GM12878 (cell line): ENCODE measurements around the gene FRMD5. TPM values are rescaled to one million over a fixed set of nuclear protein-coding genes. Genes with fewer than 3 reads are reported as not detected.

ENCODE experiments used
- ATAC-seq: fragments of 200-7000 bp; cut with Tn5 transposase; 3 replicates; pipeline ENCODE4 v1.9.1; 2020; ENCODE audit warnings: mild to moderate bottlenecking, moderate library complexity
- BruUV-seq: library from RNA; stranded (reverse); fragments of 400-500 nt; replicated peaks from 2 replicates; lab custom pipeline; 2021; lab: Mats Ljungman, UMichigan
- CTCF ChIA-PET: fragments of 300-600 bp; sonication (Branson Sonifier 250); formaldehyde crosslinking; extraction: SDS; loops from one replicate; lab custom pipeline; 2021; ENCODE audit warnings: inconsistent platforms; lab: Yijun Ruan, JAX
- POLR2A ChIA-PET: fragments of 350-600 bp; formaldehyde crosslinking; extraction: SDS; loops from one replicate; lab custom pipeline; 2021; ENCODE audit warnings: inconsistent platforms; lab: Charles Lee
- RAD21 ChIA-PET: fragments of 300-600 bp; sonication (Branson Sonifier 250); formaldehyde crosslinking; loops from one replicate; lab custom pipeline; 2023; ENCODE audit warnings: antibody characterized with exemption; ENCODE audit not compliant: unreplicated experiment; lab: Charles Lee
- SMC1A ChIA-PET: fragments of 300-600 bp; sonication (Branson Sonifier 250); formaldehyde crosslinking; loops from one replicate; lab custom pipeline; 2023; ENCODE audit not compliant: unreplicated experiment, uncharacterized antibody; lab: Charles Lee
- DNase-seq: peaks from one replicate; pipeline ENCODE4 v3.0.0-alpha.2; 2011; ENCODE audit warnings: low read depth, low spot score
- FAIRE-seq: peaks from 3 replicates; lab custom pipeline; 2011; peaks lifted over from hg19 to GRCh38; lab: Jason Lieb, UNC
- H2AFZ ChIP-seq: 2 replicates; pipeline ENCODE4 v1.6.0; 2011; ENCODE audit warnings: low read depth, low read length, control low read depth; ENCODE audit not compliant: control insufficient read depth
- H3K27ac ChIP-seq: 2 replicates; pipeline ENCODE4 v1.5.1; 2011; ENCODE audit warnings: control low read depth; ENCODE audit not compliant: control insufficient read depth, insufficient read depth
- H3K27me3 ChIP-seq, 2 experiments: replicated peaks in 1 of 2; 2 replicates each; pipeline versions ENCODE4 v1.6.0 to v1.6.1; 2011; ENCODE audit warnings: low read length in 1 of 2; ENCODE audit not compliant: control insufficient read depth in 2 of 2, insufficient read depth in 2 of 2
- H3K36me3 ChIP-seq, 2 experiments: 2 replicates each; pipeline ENCODE4 v1.5.1; 2011; ENCODE audit warnings: low read length in 1 of 2; ENCODE audit not compliant: control insufficient read depth in 2 of 2, insufficient read depth in 2 of 2
- H3K4me1 ChIP-seq: 2 replicates; pipeline ENCODE4 v1.6.1; 2011; ENCODE audit warnings: mild to moderate bottlenecking, low read length, moderate library complexity, mixed read lengths; ENCODE audit not compliant: control insufficient read depth, insufficient read depth
- H3K4me2 ChIP-seq: 2 replicates; pipeline ENCODE4 v1.6.0; 2011; ENCODE audit warnings: control low read depth; ENCODE audit not compliant: control insufficient read depth, insufficient read depth
- H3K4me3 ChIP-seq: fragments of 200-600 bp; sonication (generic); 2 replicates; pipeline ENCODE4 v1.5.1; 2016
- H3K79me2 ChIP-seq: 2 replicates; pipeline ENCODE4 v1.6.0; 2011; ENCODE audit warnings: low read length; ENCODE audit not compliant: control insufficient read depth, insufficient read depth
- H3K9ac ChIP-seq: 2 replicates; pipeline ENCODE4 v1.8.0; 2011; ENCODE audit warnings: low read length, control low read depth, mixed read lengths; ENCODE audit not compliant: control insufficient read depth, insufficient read depth
- H3K9me3 ChIP-seq: replicated peaks from 3 replicates; pipeline ENCODE4 v1.5.1; 2011; ENCODE audit warnings: mild to moderate bottlenecking, low read length; ENCODE audit not compliant: control insufficient read depth, insufficient read depth
- H4K20me1 ChIP-seq: 2 replicates; pipeline ENCODE4 v1.6.0; 2011; ENCODE audit not compliant: control insufficient read depth, insufficient read depth
- CEBPB ChIP-seq, 2 experiments: fragments of 150-350 bp in 1 of 2; IDR thresholded peaks; 2 replicates each; pipeline ENCODE4 v1.6.1; 2012 to 2014; ENCODE audit warnings: low read depth in 2 of 2, low read length in 2 of 2, borderline replicate concordance in 1 of 2, inconsistent platforms in 1 of 2
- CREM ChIP-seq: IDR thresholded peaks from 2 replicates; pipeline ENCODE4 v1.6.1; 2014; ENCODE audit warnings: antibody characterized with exemption, low read depth
- EP300 ChIP-seq, 2 experiments: fragments of 150-350 bp in 1 of 2; IDR thresholded peaks; 2 replicates each; pipeline ENCODE4 v1.6.1; 2011 to 2012; ENCODE audit warnings: low read depth in 2 of 2, low read length in 2 of 2, borderline replicate concordance in 1 of 2, improper control_type of control experiment in 1 of 2, inconsistent platforms in 1 of 2; ENCODE audit not compliant: control insufficient read depth in 1 of 2
- FOS ChIP-seq: IDR thresholded peaks from 3 replicates; pipeline ENCODE4 v1.6.1; 2011; ENCODE audit warnings: borderline replicate concordance; ENCODE audit not compliant: insufficient read length; ENCODE audit errors: extremely low read depth
- FOXM1 ChIP-seq: IDR thresholded peaks from 2 replicates; pipeline ENCODE4 v1.6.1; 2012; ENCODE audit warnings: low read depth, mild to moderate bottlenecking, inconsistent platforms, low read length, moderate library complexity
- GATAD2B ChIP-seq: fragments of 450-650 bp; conservative IDR thresholded peaks from 2 replicates; pipeline ENCODE4 v1.6.1; 2017; ENCODE audit warnings: low read depth, mild to moderate bottlenecking, moderate library complexity
- HDAC2 ChIP-seq: fragments of 200-600 bp; sonication (generic); IDR thresholded peaks from 2 replicates; pipeline ENCODE4 v1.6.1; 2017
- NRF1 ChIP-seq: conservative IDR thresholded peaks from 2 replicates; pipeline ENCODE4 v1.6.1; 2011; ENCODE audit warnings: mild to moderate bottlenecking, low read depth, low read length, improper control_type of control experiment
- RAD51 ChIP-seq: fragments of 450-650 bp; IDR thresholded peaks from 2 replicates; pipeline ENCODE4 v1.6.1; 2016; ENCODE audit warnings: moderate library complexity, mild to moderate bottlenecking, inconsistent platforms
- SIN3A ChIP-seq: IDR thresholded peaks from 2 replicates; pipeline ENCODE4 v1.6.1; 2012; ENCODE audit warnings: low read depth, low read length, improper control_type of control experiment
- SMARCA5 ChIP-seq: fragments of 450-650 bp; IDR thresholded peaks from 2 replicates; pipeline ENCODE4 v1.6.1; 2017; ENCODE audit warnings: mild to moderate bottlenecking
- SREBF1 ChIP-seq: IDR thresholded peaks from 2 replicates; pipeline ENCODE4 v1.6.1; 2012; ENCODE audit warnings: mild to moderate bottlenecking, low read length
- STAT1 ChIP-seq: fragments of 450-650 bp; conservative IDR thresholded peaks from 2 replicates; pipeline ENCODE4 v1.6.1; 2014; ENCODE audit warnings: antibody characterized with exemption, mild to moderate bottlenecking
- TARDBP ChIP-seq: IDR thresholded peaks from 2 replicates; pipeline ENCODE4 v1.6.1; 2016; ENCODE audit warnings: borderline replicate concordance
- WRNIP1 ChIP-seq: IDR thresholded peaks from 2 replicates; pipeline ENCODE4 v1.6.1; 2011; ENCODE audit warnings: low read depth, low read length, improper control_type of control experiment, borderline replicate concordance
- ZSCAN29 ChIP-seq: fragments of 450-650 bp; IDR thresholded peaks from 2 replicates; pipeline ENCODE4 v1.6.1; 2017; ENCODE audit warnings: mild to moderate bottlenecking, moderate library complexity
- WGBS: methylation state at CpG from one replicate; pipeline ENCODE4 v1.1.6; 2016; ENCODE audit warnings: low lambda C conversion rate; ENCODE audit not compliant: insufficient replicate concordance, insufficient coverage; ENCODE audit errors: missing lambda C conversion rate; 5-methylcytosine and 5-hydroxymethylcytosine counted together
- in situ Hi-C: fragments of 300-500 bp; cut with MboI; formaldehyde crosslinking; loops from 9 replicates; pipeline ENCODE4 v1.14.3; 2018; ENCODE audit warnings: mixed read lengths
- intact Hi-C: fragments of 100-400 bp; cut with micrococcal nuclease; formaldehyde crosslinking; loops from one replicate; pipeline ENCODE4 v1.14.2; 2022; ENCODE audit not compliant: unreplicated experiment
- polyA plus RNA-seq, 11 experiments: library from polyadenylated mRNA; depleted of rRNA in 4 of 11; unstranded in 6 of 11; stranded (reverse) in 5 of 11; fragments of >200 nt; fragmentation: Nextera tagmentation in 4 of 11; fragmentation: Illumina TruSeq in 1 of 11; extraction: Ambion mirVana in 4 of 11; extraction: Trizol in 1 of 11; gene quantifications; 1 replicate in 1 of 11; 2 replicates in 10 of 11; pipeline versions ENCODE4 v1.2.1 to v1.2.3, GENCODE V29; 2011 to 2016; ENCODE audit warnings: inconsistent platforms in 2 of 11, missing spikeins in 2 of 11, low read depth in 1 of 11
- total RNA-seq, 4 experiments: library from RNA; depleted of rRNA in 3 of 4; stranded (reverse); fragments of >200 nt in 3 of 4; fragmentation: Illumina TruSeq in 1 of 4; extraction: Trizol in 1 of 4; gene quantifications; 2 replicates each; pipeline versions ENCODE4 v1.2.1 to v1.2.3, GENCODE V29; 2013 to 2021
- TF ChIP-seq, protein P1 (sequence below): fragments of 150-350 bp; IDR thresholded peaks from 2 replicates; pipeline ENCODE4 v1.6.1; 2016; ENCODE audit warnings: low read depth, low read length
- TF ChIP-seq, protein P2 (sequence below): fragments of 450-650 bp; IDR thresholded peaks from 2 replicates; pipeline ENCODE4 v1.6.1; 2016; ENCODE audit warnings: mild to moderate bottlenecking
- TF ChIP-seq, protein P3 (sequence below): fragments of 450-650 bp; IDR thresholded peaks from 2 replicates; pipeline ENCODE4 v1.6.1; 2017; ENCODE audit warnings: low read depth, mild to moderate bottlenecking, moderate library complexity

The FRMD5 gene
- total and polyA plus RNA-seq, 10 of the 15 experiments (the other 5 are each of a cell fraction or from before 2014, with no cell fraction given): 0.26 to 6.4 (median 0.68) TPM; not detected in 1

DNA sequence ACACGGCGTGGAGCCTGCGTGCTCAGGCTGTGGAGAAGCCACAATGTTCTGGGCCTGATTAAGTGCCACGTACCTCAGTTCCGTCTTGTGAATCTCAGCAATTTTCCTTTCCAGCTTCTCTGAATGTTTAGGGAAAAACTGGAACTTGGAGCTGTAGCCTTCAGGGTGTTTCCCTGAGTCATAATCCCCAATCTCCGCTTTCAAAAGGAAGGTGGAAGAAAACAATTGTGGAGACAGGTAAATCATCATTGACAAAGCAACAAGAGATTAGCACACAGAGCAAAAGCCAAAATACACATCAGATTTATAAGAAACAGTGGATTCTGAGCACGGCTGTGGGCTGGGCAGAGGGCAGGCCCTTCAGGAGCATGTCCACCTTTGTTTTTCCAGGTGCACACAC lies 289.3 kb downstream of the FRMD5 start:
- no peaks in the 10 kb centered on the region for H3K79me2 ChIP-seq
- FAIRE-seq (no peak), ATAC-seq (no peak), DNase-seq (no peak)
- SMC1A ChIA-PET: interaction anchor here (0.9 to 4.8 kb wide), 2 partner anchors 160 to 164 kb away, joined by 3 to 63 read pairs; no protein-coding TSS in a partner anchor
- H2AFZ ChIP-seq: no peak overlapping the region
- H3K27ac ChIP-seq: no peak overlapping the region
- H3K4me2 ChIP-seq: no peak overlapping the region
- no peak overlapping the region for H3K9ac ChIP-seq
- no peaks in the 10 kb centered on the region for H3K9me3 ChIP-seq
- RAD21 ChIA-PET: interaction anchor here (0.5 to 1.8 kb wide), 2 partner anchors 165 to 331 kb away, joined by 3 to 8 read pairs; no protein-coding TSS in a partner anchor
- in situ Hi-C loops (no loop called here), intact Hi-C loops (no loop called here)
- H3K36me3 ChIP-seq: no peaks in the 10 kb centered on the region
- no peaks in the 10 kb centered on the region for H3K27me3 ChIP-seq
- no peak for TF ChIP-seq ZSCAN29
- no peak for TF ChIP-seq TARDBP
- TF ChIP-seq CEBPB (IDR thresholded peaks at IDR 0.05; ENCODE audit: borderline replicate concordance in 1 of 2, low read depth in 2 of 2, low read length in 2 of 2): no peak
- no peak for TF ChIP-seq HDAC2
- TF ChIP-seq SMARCA5: no peak
- TF ChIP-seq, protein P1, sequence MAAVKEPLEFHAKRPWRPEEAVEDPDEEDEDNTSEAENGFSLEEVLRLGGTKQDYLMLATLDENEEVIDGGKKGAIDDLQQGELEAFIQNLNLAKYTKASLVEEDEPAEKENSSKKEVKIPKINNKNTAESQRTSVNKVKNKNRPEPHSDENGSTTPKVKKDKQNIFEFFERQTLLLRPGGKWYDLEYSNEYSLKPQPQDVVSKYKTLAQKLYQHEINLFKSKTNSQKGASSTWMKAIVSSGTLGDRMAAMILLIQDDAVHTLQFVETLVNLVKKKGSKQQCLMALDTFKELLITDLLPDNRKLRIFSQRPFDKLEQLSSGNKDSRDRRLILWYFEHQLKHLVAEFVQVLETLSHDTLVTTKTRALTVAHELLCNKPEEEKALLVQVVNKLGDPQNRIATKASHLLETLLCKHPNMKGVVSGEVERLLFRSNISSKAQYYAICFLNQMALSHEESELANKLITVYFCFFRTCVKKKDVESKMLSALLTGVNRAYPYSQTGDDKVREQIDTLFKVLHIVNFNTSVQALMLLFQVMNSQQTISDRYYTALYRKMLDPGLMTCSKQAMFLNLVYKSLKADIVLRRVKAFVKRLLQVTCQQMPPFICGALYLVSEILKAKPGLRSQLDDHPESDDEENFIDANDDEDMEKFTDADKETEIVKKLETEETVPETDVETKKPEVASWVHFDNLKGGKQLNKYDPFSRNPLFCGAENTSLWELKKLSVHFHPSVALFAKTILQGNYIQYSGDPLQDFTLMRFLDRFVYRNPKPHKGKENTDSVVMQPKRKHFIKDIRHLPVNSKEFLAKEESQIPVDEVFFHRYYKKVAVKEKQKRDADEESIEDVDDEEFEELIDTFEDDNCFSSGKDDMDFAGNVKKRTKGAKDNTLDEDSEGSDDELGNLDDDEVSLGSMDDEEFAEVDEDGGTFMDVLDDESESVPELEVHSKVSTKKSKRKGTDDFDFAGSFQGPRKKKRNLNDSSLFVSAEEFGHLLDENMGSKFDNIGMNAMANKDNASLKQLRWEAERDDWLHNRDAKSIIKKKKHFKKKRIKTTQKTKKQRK: no peak
- no peak for TF ChIP-seq EP300 (IDR thresholded peaks at IDR 0.05; ENCODE audit: borderline replicate concordance in 1 of 2, control insufficient read depth in 1 of 2, low read depth in 2 of 2, low read length in 2 of 2)
- TF ChIP-seq GATAD2B: no peak
- no peak for TF ChIP-seq WRNIP1
- TF ChIP-seq SREBF1: no peak
- TF ChIP-seq, protein P2, sequence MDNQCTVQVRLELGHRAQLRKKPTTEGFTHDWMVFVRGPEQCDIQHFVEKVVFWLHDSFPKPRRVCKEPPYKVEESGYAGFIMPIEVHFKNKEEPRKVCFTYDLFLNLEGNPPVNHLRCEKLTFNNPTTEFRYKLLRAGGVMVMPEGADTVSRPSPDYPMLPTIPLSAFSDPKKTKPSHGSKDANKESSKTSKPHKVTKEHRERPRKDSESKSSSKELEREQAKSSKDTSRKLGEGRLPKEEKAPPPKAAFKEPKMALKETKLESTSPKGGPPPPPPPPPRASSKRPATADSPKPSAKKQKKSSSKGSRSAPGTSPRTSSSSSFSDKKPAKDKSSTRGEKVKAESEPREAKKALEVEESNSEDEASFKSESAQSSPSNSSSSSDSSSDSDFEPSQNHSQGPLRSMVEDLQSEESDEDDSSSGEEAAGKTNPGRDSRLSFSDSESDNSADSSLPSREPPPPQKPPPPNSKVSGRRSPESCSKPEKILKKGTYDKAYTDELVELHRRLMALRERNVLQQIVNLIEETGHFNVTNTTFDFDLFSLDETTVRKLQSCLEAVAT: no peak
- TF ChIP-seq, protein P3, sequence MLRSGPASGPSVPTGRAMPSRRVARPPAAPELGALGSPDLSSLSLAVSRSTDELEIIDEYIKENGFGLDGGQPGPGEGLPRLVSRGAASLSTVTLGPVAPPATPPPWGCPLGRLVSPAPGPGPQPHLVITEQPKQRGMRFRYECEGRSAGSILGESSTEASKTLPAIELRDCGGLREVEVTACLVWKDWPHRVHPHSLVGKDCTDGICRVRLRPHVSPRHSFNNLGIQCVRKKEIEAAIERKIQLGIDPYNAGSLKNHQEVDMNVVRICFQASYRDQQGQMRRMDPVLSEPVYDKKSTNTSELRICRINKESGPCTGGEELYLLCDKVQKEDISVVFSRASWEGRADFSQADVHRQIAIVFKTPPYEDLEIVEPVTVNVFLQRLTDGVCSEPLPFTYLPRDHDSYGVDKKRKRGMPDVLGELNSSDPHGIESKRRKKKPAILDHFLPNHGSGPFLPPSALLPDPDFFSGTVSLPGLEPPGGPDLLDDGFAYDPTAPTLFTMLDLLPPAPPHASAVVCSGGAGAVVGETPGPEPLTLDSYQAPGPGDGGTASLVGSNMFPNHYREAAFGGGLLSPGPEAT: no peak
- TF ChIP-seq SIN3A: no peak
- no peak for TF ChIP-seq FOXM1
- no peak for TF ChIP-seq FOS
- TF ChIP-seq RAD51: no peak
- no peak for TF ChIP-seq NRF1
- TF ChIP-seq STAT1: no peak
- TF ChIP-seq CREM: no peak
- no peaks in the 10 kb centered on the region for H3K4me1 ChIP-seq
- POLR2A ChIA-PET: no interaction called here
- CTCF ChIA-PET: interaction anchor here (0.7 to 6.2 kb wide), 6 partner anchors 10 to 595 kb away, joined by 3 to 115 read pairs (median 5); no protein-coding TSS in a partner anchor
- 91% methylated on average over 7 of the region's 7 CpGs for WGBS
- no peaks in the 10 kb centered on the region for H4K20me1 ChIP-seq
- BruUV-seq: no TSS peak
- H3K4me3 ChIP-seq: no peak overlapping the region
